Adrenal gland (tissue), 12 donors: ENCODE data around the gene ZCCHC3. TPM values are rescaled to one million over a fixed set of nuclear protein-coding genes. Genes with fewer than 3 reads are reported as not detected.

Source experiments
- DNase-seq, 7 donors: peaks; one replicate each; pipeline ENCODE4 v3.0.0-alpha.2; 2019 to 2020
- H3K27ac ChIP-seq, 5 donors: fragments of 200-600 bp; sonication (generic) in 4 of 5; 1 replicate in 3 of 5; 2 replicates in 2 of 5; pipeline versions ENCODE4 v1.5.1 to v1.8.0; 2016 to 2020; ENCODE audit warnings: mild to moderate bottlenecking in 1 of 5
- H3K27me3 ChIP-seq: fragments of 200-600 bp; 2 replicates; pipeline ENCODE4 v1.8.0; 2021
- H3K36me3 ChIP-seq, 2 donors: fragments of 200-600 bp; replicated peaks in 1 of 2; 1 replicate in 1 of 2; 2 replicates in 1 of 2; pipeline versions ENCODE4 v1.5.1 to v1.8.0; 2018 to 2022
- H3K4me1 ChIP-seq, 2 donors: fragments of 200-600 bp; replicated peaks in 1 of 2; 1 replicate in 1 of 2; 2 replicates in 1 of 2; pipeline versions ENCODE4 v1.5.1 to v1.8.0; 2018 to 2021
- H3K4me3 ChIP-seq, 4 donors: fragments of 200-600 bp; sonication (generic) in 3 of 4; one replicate each; pipeline ENCODE4 v1.5.1; 2016 to 2018
- H3K9me3 ChIP-seq, 3 donors: fragments of 200-600 bp; sonication (generic) in 1 of 3; replicated peaks in 1 of 3; 1 replicate in 2 of 3; 2 replicates in 1 of 3; pipeline versions ENCODE4 v1.5.1 to v1.8.0; 2016 to 2021
- POLR2A ChIP-seq, 2 donors: fragments of 450-650 bp; IDR thresholded peaks; one replicate each; pipeline ENCODE4 v1.6.1; 2017; ENCODE audit warnings: antibody characterized with exemption in 2 of 2, mild to moderate bottlenecking in 2 of 2, moderate library complexity in 1 of 2
- WGBS, 4 donors: extraction: QIAGEN DNeasy Blood & Tissue Kit in 2 of 4; methylation state at CpG; one replicate each; pipeline versions ENCODE4 v1.1.5 to v1.1.7; 2013 to 2017; 5-methylcytosine and 5-hydroxymethylcytosine counted together
- intact Hi-C, 2 donors: fragments of 100-400 bp; cut with DNase I; formaldehyde crosslinking; loops; one replicate each; pipeline versions ENCODE4 v1.14.1 to v1.15.0; 2022 to 2023
- polyA plus RNA-seq, 3 donors: library from polyadenylated mRNA; stranded (reverse); fragments of 200-250 nt in 2 of 3; fragments of 350-450 nt in 1 of 3; fragmentation: Illumina TruSeq in 1 of 3; extraction: RNeasy Lipid Tissue Mini Kit (QIAGEN cat#74804) in 1 of 3; gene quantifications; one replicate each; pipeline ENCODE4 v1.2.3, GENCODE V29; 2013 to 2014
- total RNA-seq, 9 donors: library from RNA; depleted of rRNA in 4 of 9; stranded (reverse); fragments of >200 nt in 4 of 9; fragments of 120-200 nt in 1 of 9; fragmentation: NEBNext Ultra II Directional in 1 of 9; extraction: Animal tissue kit (Norgen Biotek cat#: 25700) in 1 of 9; gene quantifications; one replicate each; pipeline versions ENCODE4 v1.1.0 to v1.2.4, GENCODE V29; 2013 to 2023
- TF ChIP-seq, protein P1 (sequence below), 6 experiments: fragments of 450-650 bp in 4 of 6; fragments of 200-600 bp in 2 of 6; sonication (generic) in 1 of 6; IDR thresholded peaks; 1 replicate in 5 of 6; 2 replicates in 1 of 6; pipeline versions ENCODE4 v1.5.1 to v1.8.0; 2016 to 2021; ENCODE audit warnings: antibody characterized with exemption in 6 of 6, mild to moderate bottlenecking in 2 of 6, moderate library complexity in 1 of 6
- donor health status: healthy with polysubstance abuse.
- donor health status: Bipolar disorder and iron deficiency.
- donor health status: DM: yes; HTN: yes; CAD: no.
- donor health status: DM: no; HTN: no; CAD: no.
- donor health status: DM: no; HTN: no; CAD: no.
- donor health status: DM: yes; HTN: yes; CAD: no.

The ZCCHC3 gene
- total and polyA plus RNA-seq, 12 donors = 11.1 to 29.3 (median 16.3) TPM

DNA sequence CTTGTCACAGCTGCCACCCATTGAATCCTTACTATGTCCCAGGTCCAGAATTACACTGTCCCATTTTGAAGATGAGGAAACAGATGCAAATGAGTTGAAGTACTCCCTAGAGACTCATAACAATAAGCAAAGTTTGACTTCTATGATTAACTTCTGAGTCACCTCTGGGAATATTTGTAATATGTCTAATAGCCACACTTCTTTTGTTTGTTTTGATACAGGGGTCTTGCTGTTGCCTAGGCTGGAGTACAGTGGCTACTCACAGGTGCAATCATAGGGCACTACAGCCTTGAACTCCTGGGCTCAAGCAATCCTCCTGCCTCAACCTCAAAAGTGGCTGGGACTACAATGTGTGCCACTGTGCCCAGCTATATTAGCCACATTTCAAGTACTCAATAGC lies 16.6 kb downstream of the ZCCHC3 start:
- no peak for DNase-seq
- H3K36me3 ChIP-seq = no peaks in the 10 kb centered on the region

DNA sequence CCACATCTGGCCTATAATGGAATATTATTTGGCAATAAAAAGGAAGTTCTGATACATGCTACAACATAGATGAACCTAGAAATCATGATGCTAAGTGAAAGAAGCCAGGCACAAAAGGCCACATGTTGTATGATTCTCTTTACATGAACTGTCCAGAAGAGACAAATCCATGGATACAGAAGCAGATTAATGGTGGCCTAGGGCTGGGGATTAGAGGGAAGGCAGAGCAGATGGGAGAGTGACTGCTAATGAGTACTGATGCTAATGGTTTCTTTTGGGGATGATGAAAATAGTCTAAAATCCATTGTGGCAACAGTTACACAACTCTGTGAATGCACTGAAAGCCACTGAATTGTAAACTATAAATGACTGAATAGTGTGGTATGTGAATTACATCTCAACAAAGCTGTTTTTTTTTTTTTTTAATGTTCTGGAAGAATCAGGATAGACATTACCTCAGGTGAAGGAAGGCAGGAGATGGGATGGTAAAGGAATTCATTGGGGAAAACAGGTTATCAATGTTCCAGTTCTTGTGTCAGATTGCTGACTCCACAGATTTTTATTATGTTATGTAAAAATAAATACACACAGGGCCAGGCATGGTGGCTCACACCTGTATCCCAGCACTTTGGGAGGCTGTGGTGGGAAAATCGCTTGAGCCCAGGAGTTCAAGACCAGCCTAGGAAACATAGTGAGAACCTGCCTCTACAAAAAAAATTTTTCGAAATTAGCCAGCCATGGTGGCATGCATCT lies 19.1 kb downstream of the ZCCHC3 start:
- Histone ChIP-seq H3K4me1 (no peaks in the 10 kb centered on the region), H3K9me3 (no peaks in the 10 kb centered on the region), H3K4me3 (no peak overlapping the region), H3K27ac (no peak overlapping the region), H3K27me3 (no peaks in the 10 kb centered on the region), H3K36me3 (no peaks in the 10 kb centered on the region)
- WGBS, 4 donors = 88 to 95% (median 91%) methylated on average over 2 of the region's 2 CpGs
- no peak for TF ChIP-seq POLR2A (IDR thresholded peaks at IDR 0.05)
- TF ChIP-seq, protein P1, sequence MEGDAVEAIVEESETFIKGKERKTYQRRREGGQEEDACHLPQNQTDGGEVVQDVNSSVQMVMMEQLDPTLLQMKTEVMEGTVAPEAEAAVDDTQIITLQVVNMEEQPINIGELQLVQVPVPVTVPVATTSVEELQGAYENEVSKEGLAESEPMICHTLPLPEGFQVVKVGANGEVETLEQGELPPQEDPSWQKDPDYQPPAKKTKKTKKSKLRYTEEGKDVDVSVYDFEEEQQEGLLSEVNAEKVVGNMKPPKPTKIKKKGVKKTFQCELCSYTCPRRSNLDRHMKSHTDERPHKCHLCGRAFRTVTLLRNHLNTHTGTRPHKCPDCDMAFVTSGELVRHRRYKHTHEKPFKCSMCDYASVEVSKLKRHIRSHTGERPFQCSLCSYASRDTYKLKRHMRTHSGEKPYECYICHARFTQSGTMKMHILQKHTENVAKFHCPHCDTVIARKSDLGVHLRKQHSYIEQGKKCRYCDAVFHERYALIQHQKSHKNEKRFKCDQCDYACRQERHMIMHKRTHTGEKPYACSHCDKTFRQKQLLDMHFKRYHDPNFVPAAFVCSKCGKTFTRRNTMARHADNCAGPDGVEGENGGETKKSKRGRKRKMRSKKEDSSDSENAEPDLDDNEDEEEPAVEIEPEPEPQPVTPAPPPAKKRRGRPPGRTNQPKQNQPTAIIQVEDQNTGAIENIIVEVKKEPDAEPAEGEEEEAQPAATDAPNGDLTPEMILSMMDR (IDR thresholded peaks at IDR 0.05) = no peak
- no peak for DNase-seq
- intact Hi-C loops = no loop called here

More for the DNA sequence above, 16.6 kb downstream of the ZCCHC3 start:
- Histone ChIP-seq H3K4me3 (no peak overlapping the region), H3K4me1 (peaks cover 8 to 15% of the 10 kb centered on the region in 2 donors), H3K9me3 (no peaks in the 10 kb centered on the region), H3K27ac (no peak overlapping the region), H3K27me3 (no peaks in the 10 kb centered on the region)
- TF ChIP-seq, protein P1 (IDR thresholded peaks at IDR 0.05) = no peak
- no peak for TF ChIP-seq POLR2A (IDR thresholded peaks at IDR 0.05)
- intact Hi-C loops = no loop called here

DNA sequence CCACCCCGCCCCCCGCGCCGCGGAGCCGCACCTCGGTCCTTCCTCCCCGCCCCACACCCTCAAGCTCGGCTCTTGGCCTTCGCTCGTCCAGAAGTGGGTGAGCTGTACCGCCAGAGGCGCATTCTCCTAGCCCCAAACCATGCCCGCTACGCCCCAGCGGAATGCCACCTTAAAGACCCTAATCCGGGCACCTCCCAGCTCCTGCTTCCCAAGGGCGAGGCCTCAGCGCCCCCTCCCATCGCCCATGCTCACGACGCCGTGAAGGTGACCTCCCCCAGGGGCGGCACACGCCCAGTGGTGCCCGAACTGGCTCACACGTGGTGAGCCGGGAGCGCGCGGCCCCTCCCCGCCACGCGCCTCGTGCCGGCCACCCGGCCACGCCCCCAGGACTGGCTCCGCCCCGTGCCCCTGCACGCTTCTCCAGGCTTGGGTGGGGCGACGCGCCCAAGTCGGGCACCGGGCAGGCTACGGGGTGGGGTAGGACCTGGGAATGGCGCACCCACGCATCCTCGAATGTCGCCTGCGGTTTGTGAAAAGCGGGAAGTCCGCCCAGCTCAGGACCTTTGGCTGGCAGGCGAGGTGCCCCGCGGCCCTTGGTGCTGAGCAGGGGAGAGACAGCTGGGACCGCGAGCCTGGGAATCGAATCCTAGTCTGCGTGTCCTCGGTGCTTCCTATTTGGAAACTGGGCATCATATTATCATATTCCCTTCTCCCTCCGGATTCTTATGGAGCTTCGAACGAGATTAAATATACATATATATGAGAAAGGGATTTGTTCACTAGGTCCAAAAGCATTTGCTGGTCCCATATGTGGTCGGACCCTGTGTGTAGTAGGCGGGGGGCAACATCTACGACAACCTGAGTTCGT lies 27.0 kb downstream of the ZCCHC3 start:
- intact Hi-C loops = no loop called here
- H3K27me3 ChIP-seq = no peaks in the 10 kb centered on the region
- peak in 1 of 2 donors; percentile 70 for TF ChIP-seq POLR2A (IDR thresholded peaks at IDR 0.05)
- TF ChIP-seq, protein P1 (IDR thresholded peaks at IDR 0.05) = peak; percentile 21 to 55 (median 44)
- 0 to 1% (median 1%) methylated on average over 14 to 69 of the region's 69 CpGs for WGBS, 4 donors
- peak overlapping the region in 3 of 4 donors; percentile 51 to 83 (median 68) for H3K4me3 ChIP-seq
- peak; percentile 88 to 94 (median 92) for DNase-seq
- peak overlapping the region; percentile 84 to 99 (median 94) for H3K27ac ChIP-seq
- H3K36me3 ChIP-seq = no peaks in the 10 kb centered on the region
- H3K9me3 ChIP-seq = no peaks in the 10 kb centered on the region
- H3K4me1 ChIP-seq = peaks cover 19% of the 10 kb centered on the region in 2 donors
